ENCODE measurements around the gene GBA3. TPM values are rescaled to one million over a fixed set of nuclear protein-coding genes. Genes with fewer than 3 reads are reported as not detected.

The GBA3 gene
- total and polyA plus RNA-seq, 2 donors (not counting 3 experiments of a cell fraction or from before 2014, with no cell fraction given), result not detected

- Histone ChIP-seq H3K4me3 (replicated peaks in 1 of 3; ENCODE audit: insufficient read depth in 1 of 3, low read depth in 1 of 3, low read length in 3 of 3) (no peak overlapping the region), H3K27me3 (ENCODE audit: control insufficient read depth in 2 of 2, insufficient read depth in 2 of 2, low read length in 2 of 2) (no peaks in the 10 kb centered on the region), H3K9me3 (replicated peaks; ENCODE audit: control insufficient read depth, insufficient read depth, low read length) (no peaks in the 10 kb centered on the region), H4K20me1 (replicated peaks; ENCODE audit: control insufficient read depth, extremely low read depth, insufficient read depth, low read length) (no peaks in the 10 kb centered on the region), H3K9me1 (replicated peaks; ENCODE audit: control insufficient read depth, extremely low read depth, insufficient read depth, low read length) (no peaks in the 10 kb centered on the region), H3K9ac (replicated peaks; ENCODE audit: extremely low read depth, insufficient read depth, low read length) (no peak overlapping the region), H2AFZ (ENCODE audit: low read depth, low read length) (no peak overlapping the region), H3K27ac (ENCODE audit: insufficient read depth, low read depth, low read length) (no peak overlapping the region), H3K4me2 (ENCODE audit: insufficient read depth, low read length) (no peak overlapping the region), H3K36me3 (ENCODE audit: control insufficient read depth in 2 of 2, extremely low read depth in 1 of 2, insufficient read depth in 2 of 2, low read length in 2 of 2) (no peaks in the 10 kb centered on the region), H3K4me1 (ENCODE audit: control insufficient read depth, extremely low read depth, insufficient read depth, low read length) (no peaks in the 10 kb centered on the region), H3K79me2 (ENCODE audit: control insufficient read depth, insufficient read depth, low read length) (no peaks in the 10 kb centered on the region)
- POLR2A ChIA-PET, result no interaction called here
- intact Hi-C loops (cut with micrococcal nuclease) (no loop called here), dilution Hi-C loops (cut with MboI; ENCODE audit: extremely low pct_ligation_motif_present, low sequenced_read_pairs) (no loop called here)
- BruUV-seq (replicated peaks), result no TSS peak
- FAIRE-seq (no peak), DNase-seq (ENCODE audit: low read depth, low spot score) (no peak)
- CTCF ChIA-PET, result interaction anchor here (1.0 kb wide), 1 partner anchor 27 kb away, joined by 3 read pairs; no protein-coding TSS in a partner anchor
- no peak for TF ChIP-seq POLR2AphosphoS5 (IDR thresholded peaks at IDR 0.05; ENCODE audit: insufficient read depth, low read depth, low read length)
- no peak for TF ChIP-seq GATA2 (IDR thresholded peaks at IDR 0.05; ENCODE audit: insufficient read depth, insufficient read length, low read depth, low read length)
- no peak for TF ChIP-seq FOS (IDR thresholded peaks at IDR 0.05; ENCODE audit: borderline replicate concordance, insufficient read depth, low read length)
- TF ChIP-seq CTCF (IDR thresholded peaks at IDR 0.05; ENCODE audit: extremely low read depth in 1 of 2, insufficient read depth in 1 of 2, low read depth in 1 of 2, low read length in 2 of 2), result no peak
- TF ChIP-seq EZH2 (IDR thresholded peaks at IDR 0.05; ENCODE audit: borderline replicate concordance, low read depth, low read length, severe bottlenecking), result no peak
- TF ChIP-seq MAX (IDR thresholded peaks at IDR 0.05; ENCODE audit: insufficient read depth, insufficient read length), result no peak
- TF ChIP-seq JUN (IDR thresholded peaks at IDR 0.05; ENCODE audit: borderline replicate concordance, insufficient read depth, insufficient read length, low read depth), result no peak
- no peak for TF ChIP-seq POLR2A (IDR thresholded peaks at IDR 0.05; ENCODE audit: low read depth, low read length)
- no peak for TF ChIP-seq MYC (IDR thresholded peaks at IDR 0.05; ENCODE audit: low read depth, low read length)
Measured at GRCh38 chr4:22850055-22850454, 157.3 kb downstream of the GBA3 start.

Data from endothelial cell of umbilical vein (primary cell).